HG03108 (cell line): ENCODE results near the gene MTF1.

Experiments
- ATAC-seq: cut with Tn5 transposase; IDR thresholded peaks from one replicate; pipeline ENCODE4 v1.9.1; 2021; ENCODE audit warnings: moderate library complexity; ENCODE audit not compliant: unreplicated experiment

MTF1 gene

GRCh38 chr1:37836788-37837187, 22.6 kb downstream of the MTF1 start:
- no peak for ATAC-seq

- ATAC-seq: no peak
These were observed 27.6 kb downstream of the MTF1 start for GRCh38 chr1:37831809-37832208.

- no peak for ATAC-seq
These were observed 28.3 kb downstream of the MTF1 start for GRCh38 chr1:37831109-37831508.

GRCh38 chr1:37828410-37829074, 30.9 kb downstream of the MTF1 start:
- no peak for ATAC-seq

GRCh38 chr1:37825506-37825905, 33.9 kb downstream of the MTF1 start:
- ATAC-seq: no peak

GRCh38 chr1:37824001-37824400, 35.4 kb downstream of the MTF1 start:
- no peak for ATAC-seq

GRCh38 chr1:37822906-37823815, 36.2 kb downstream of the MTF1 start:
- ATAC-seq: no peak

- ATAC-seq: no peak
These were observed 37.9 kb downstream of the MTF1 start for GRCh38 chr1:37821481-37821880.

GRCh38 chr1:37817481-37817880, 41.9 kb downstream of the MTF1 start:
- no peak for ATAC-seq

GRCh38 chr1:37814252-37814651, 45.1 kb downstream of the MTF1 start:
- ATAC-seq: no peak

GRCh38 chr1:37813529-37814145, 45.8 kb downstream of the MTF1 start:
- ATAC-seq: no peak

GRCh38 chr1:37811027-37811655, 48.3 kb downstream of the MTF1 start:
- ATAC-seq: no peak

- no peak for ATAC-seq
These were observed 49.5 kb downstream of the MTF1 start for GRCh38 chr1:37809942-37810341.

- ATAC-seq: peak; percentile 28
These were observed 50.7 kb downstream of the MTF1 start for GRCh38 chr1:37808369-37809319.

GRCh38 chr1:37807555-37808368, 51.6 kb downstream of the MTF1 start, which contains the start of the genes C1orf122 and YRDC:
TSS of gene C1orf122 (plus strand) at chr1:37807790. CDS start at chr1:37808405, 615 bp downstream.
TSS of gene YRDC (minus strand) at chr1:37808208. CDS start at chr1:37808180, 28 bp downstream.
- ATAC-seq: peak; percentile 79

GRCh38 chr1:37807220-37807554, 52.2 kb downstream of the MTF1 start:
- no peak for ATAC-seq

GRCh38 chr1:37802439-37802838, 57.0 kb downstream of the MTF1 start:
- no peak for ATAC-seq

- no peak for ATAC-seq
These were observed 61.5 kb downstream of the MTF1 start for GRCh38 chr1:37797750-37798345.
